Endothelial cell of umbilical vein (primary cell): Measurements from ENCODE around the gene PSENEN. TPM values are rescaled to one million over a fixed set of nuclear protein-coding genes. Genes with fewer than 3 reads are reported as not detected.

Source experiments
- BruUV-seq: library from RNA; stranded (reverse); fragments of 400-500 nt; replicated peaks from 2 replicates; lab custom pipeline; 2021; lab: Mats Ljungman, UMichigan
- CTCF ChIA-PET: fragments of 300-600, 350-600 bp; sonication (Branson Sonifier 250); formaldehyde crosslinking; loops from one replicate; lab custom pipeline; 2021; ENCODE audit warnings: antibody characterized with exemption, inconsistent platforms; lab: Charles Lee
- POLR2A ChIA-PET: fragments of 300-600, 350-600 bp; sonication (Branson Sonifier 250); formaldehyde crosslinking; loops from one replicate; lab custom pipeline; 2021; ENCODE audit warnings: antibody characterized with exemption, inconsistent platforms; lab: Charles Lee
- DNase-seq: peaks from one replicate; pipeline ENCODE4 v3.0.0-alpha.2; 2011; ENCODE audit warnings: low read depth, low spot score
- FAIRE-seq: peaks from 2 replicates; lab custom pipeline; 2011; peaks lifted over from hg19 to GRCh38; lab: Jason Lieb, UNC
- H2AFZ ChIP-seq: 2 replicates; pipeline ENCODE4 v1.6.0; 2012; ENCODE audit warnings: low read depth, low read length, control low read depth, inconsistent platforms
- H3K27ac ChIP-seq: 2 replicates; pipeline ENCODE4 v1.5.1; 2011; ENCODE audit warnings: low read depth, mild to moderate bottlenecking, control low read depth, low read length, moderate library complexity; ENCODE audit not compliant: insufficient read depth
- H3K27me3 ChIP-seq, 2 experiments: 2 replicates each; pipeline versions ENCODE4 v1.6.0 to v1.6.1; 2011; ENCODE audit warnings: low read length in 2 of 2, mixed read lengths in 1 of 2; ENCODE audit not compliant: control insufficient read depth in 2 of 2, insufficient read depth in 2 of 2
- H3K36me3 ChIP-seq, 2 experiments: 2 replicates in 1 of 2; 3 replicates in 1 of 2; pipeline ENCODE4 v1.5.1; 2011; ENCODE audit warnings: low read length in 2 of 2, mild to moderate bottlenecking in 1 of 2, moderate library complexity in 1 of 2; ENCODE audit not compliant: control insufficient read depth in 2 of 2, insufficient read depth in 2 of 2; ENCODE audit errors: extremely low read depth in 1 of 2
- H3K4me1 ChIP-seq: 3 replicates; pipeline ENCODE4 v1.5.1; 2011; ENCODE audit warnings: mild to moderate bottlenecking, low read length; ENCODE audit not compliant: control insufficient read depth, insufficient read depth; ENCODE audit errors: extremely low read depth
- H3K4me2 ChIP-seq: 2 replicates; pipeline ENCODE4 v1.6.1; 2011; ENCODE audit warnings: low read length, control low read depth, mixed read lengths; ENCODE audit not compliant: insufficient read depth
- H3K4me3 ChIP-seq, 3 experiments: fragments of 200-600 bp in 1 of 3; sonication (generic), shearing (Covaris generic) in 1 of 3; replicated peaks in 1 of 3; 2 replicates each; pipeline ENCODE4 v1.5.1; 2011 to 2016; ENCODE audit warnings: control low read depth in 3 of 3, low read length in 3 of 3, mild to moderate bottlenecking in 2 of 3, inconsistent platforms in 1 of 3, low read depth in 1 of 3, moderate library complexity in 1 of 3; ENCODE audit not compliant: insufficient read depth in 1 of 3
- H3K79me2 ChIP-seq: 2 replicates; pipeline ENCODE4 v1.6.0; 2012; ENCODE audit warnings: low read length, inconsistent platforms; ENCODE audit not compliant: control insufficient read depth, insufficient read depth
- H3K9ac ChIP-seq: replicated peaks from 2 replicates; pipeline ENCODE3; 2011; ENCODE audit warnings: low read length, control low read depth; ENCODE audit not compliant: insufficient read depth; ENCODE audit errors: extremely low read depth
- H3K9me1 ChIP-seq: replicated peaks from 3 replicates; pipeline ENCODE4 v1.6.0; 2011; ENCODE audit warnings: mild to moderate bottlenecking, low read length; ENCODE audit not compliant: control insufficient read depth, insufficient read depth; ENCODE audit errors: extremely low read depth
- H3K9me3 ChIP-seq: replicated peaks from 2 replicates; pipeline ENCODE4 v1.5.1; 2012; ENCODE audit warnings: low read length, inconsistent platforms; ENCODE audit not compliant: control insufficient read depth, insufficient read depth
- H4K20me1 ChIP-seq: replicated peaks from 2 replicates; pipeline ENCODE3; 2011; ENCODE audit warnings: mild to moderate bottlenecking, low read length; ENCODE audit not compliant: control insufficient read depth, insufficient read depth; ENCODE audit errors: extremely low read depth
- EZH2 ChIP-seq: IDR thresholded peaks from 2 replicates; pipeline ENCODE4 v1.6.1; 2012; ENCODE audit warnings: borderline replicate concordance, low read depth, mild to moderate bottlenecking, moderate library complexity, low read length, inconsistent platforms; ENCODE audit not compliant: severe bottlenecking
- FOS ChIP-seq: IDR thresholded peaks from 2 replicates; pipeline ENCODE4 v1.6.1; 2011; ENCODE audit warnings: mild to moderate bottlenecking, low read length, moderate library complexity, borderline replicate concordance; ENCODE audit not compliant: insufficient read depth
- JUN ChIP-seq: IDR thresholded peaks from 2 replicates; pipeline ENCODE4 v1.6.1; 2011; ENCODE audit warnings: borderline replicate concordance, low read depth; ENCODE audit not compliant: insufficient read length, insufficient read depth
- MYC ChIP-seq: IDR thresholded peaks from one replicate; pipeline ENCODE4 v1.6.1; 2011; ENCODE audit warnings: mild to moderate bottlenecking, low read depth, low read length
- POLR2A ChIP-seq: IDR thresholded peaks from 2 replicates; pipeline ENCODE4 v1.6.1; 2012; ENCODE audit warnings: low read depth, mild to moderate bottlenecking, control low read depth, low read length
- POLR2AphosphoS5 ChIP-seq: IDR thresholded peaks from 2 replicates; pipeline ENCODE4 v1.6.1; 2012; ENCODE audit warnings: low read depth, mild to moderate bottlenecking, control low read depth, low read length, moderate library complexity; ENCODE audit not compliant: insufficient read depth
- dilution Hi-C: fragments of 300-500 bp; cut with MboI; formaldehyde crosslinking; loops from one replicate; pipeline ENCODE4 v1.15.0; 2019; ENCODE audit warnings: low sequenced_read_pairs; ENCODE audit not compliant: extremely low pct_ligation_motif_present
- intact Hi-C: fragments of 100-400 bp; cut with micrococcal nuclease; formaldehyde crosslinking; loops from one replicate; pipeline ENCODE4 v1.10.0; 2022
- polyA plus RNA-seq, 4 experiments: library from polyadenylated mRNA; depleted of rRNA in 3 of 4; stranded (reverse) in 3 of 4; unstranded in 1 of 4; fragments of >200 nt; gene quantifications; 2 replicates each; pipeline versions ENCODE4 v1.2.1 to v1.2.3, GENCODE V29; 2011 to 2012; ENCODE audit warnings: missing spikeins in 1 of 4
- total RNA-seq: library from RNA; stranded (reverse); gene quantifications from 2 replicates; pipeline ENCODE4 v1.2.3, GENCODE V29; 2021
- TF ChIP-seq, protein P1 (sequence below): IDR thresholded peaks from 2 replicates; pipeline ENCODE4 v1.6.1; 2011; ENCODE audit not compliant: insufficient read depth, insufficient read length
- TF ChIP-seq, protein P2 (sequence below), 2 donors: IDR thresholded peaks; 1 replicate in 1 of 2; 2 replicates in 1 of 2; pipeline ENCODE4 v1.5.1; 2011; ENCODE audit warnings: low read length in 2 of 2, mild to moderate bottlenecking in 2 of 2, moderate library complexity in 2 of 2, control low read depth in 1 of 2, inconsistent platforms in 1 of 2, low read depth in 1 of 2; ENCODE audit not compliant: insufficient read depth in 1 of 2; ENCODE audit errors: extremely low read depth in 1 of 2

PSENEN gene
- total and polyA plus RNA-seq, 2 donors (not counting 3 experiments of a cell fraction or from before 2014, with no cell fraction given), result 60.0 to 70.1 TPM

DNA sequence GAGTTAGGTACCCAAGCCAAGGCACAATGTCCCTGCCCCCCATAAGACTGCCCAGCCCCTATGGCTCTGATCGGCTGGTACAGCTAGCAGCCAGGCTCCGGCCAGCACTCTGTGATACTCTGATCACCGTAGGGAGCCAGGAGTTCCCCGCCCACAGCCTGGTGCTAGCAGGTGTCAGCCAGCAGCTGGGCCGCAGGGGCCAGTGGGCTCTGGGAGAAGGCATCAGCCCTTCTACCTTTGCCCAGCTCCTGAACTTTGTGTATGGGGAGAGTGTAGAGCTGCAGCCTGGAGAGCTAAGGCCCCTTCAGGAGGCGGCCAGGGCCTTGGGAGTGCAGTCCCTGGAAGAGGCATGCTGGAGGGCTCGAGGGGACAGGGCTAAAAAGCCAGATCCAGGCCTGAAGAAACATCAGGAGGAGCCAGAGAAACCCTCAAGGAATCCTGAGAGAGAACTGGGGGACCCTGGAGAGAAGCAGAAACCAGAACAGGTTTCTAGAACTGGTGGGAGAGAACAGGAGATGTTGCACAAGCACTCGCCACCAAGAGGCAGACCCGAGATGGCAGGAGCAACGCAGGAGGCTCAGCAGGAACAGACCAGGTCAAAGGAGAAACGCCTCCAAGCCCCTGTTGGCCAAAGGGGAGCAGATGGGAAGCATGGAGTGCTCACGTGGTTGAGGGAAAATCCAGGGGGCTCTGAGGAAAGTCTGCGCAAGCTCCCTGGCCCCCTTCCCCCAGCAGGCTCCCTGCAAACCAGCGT is 30.7 kb upstream of the PSENEN start:
- intact Hi-C loops (no loop called here), dilution Hi-C loops (no loop called here)
- DNase-seq (no peak), FAIRE-seq (no peak)
- POLR2A ChIA-PET, result no interaction called here
- Histone ChIP-seq H3K9ac (no peak overlapping the region), H2AFZ (no peak overlapping the region), H3K4me3 (no peak overlapping the region), H3K27me3 (no peaks in the 10 kb centered on the region), H4K20me1 (no peaks in the 10 kb centered on the region), H3K27ac (no peak overlapping the region), H3K4me1 (peaks cover 17% of the 10 kb centered on the region), H3K9me1 (no peaks in the 10 kb centered on the region), H3K4me2 (no peak overlapping the region), H3K36me3 (peaks cover 0 to 2% of the 10 kb centered on the region in 2 experiments), H3K79me2 (peaks cover 17% of the 10 kb centered on the region), H3K9me3 (no peaks in the 10 kb centered on the region)
- no peak for TF ChIP-seq POLR2A
- no peak for TF ChIP-seq JUN
- TF ChIP-seq, protein P1, sequence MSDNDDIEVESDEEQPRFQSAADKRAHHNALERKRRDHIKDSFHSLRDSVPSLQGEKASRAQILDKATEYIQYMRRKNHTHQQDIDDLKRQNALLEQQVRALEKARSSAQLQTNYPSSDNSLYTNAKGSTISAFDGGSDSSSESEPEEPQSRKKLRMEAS, result no peak
- no peak for TF ChIP-seq MYC
- TF ChIP-seq, protein P2, sequence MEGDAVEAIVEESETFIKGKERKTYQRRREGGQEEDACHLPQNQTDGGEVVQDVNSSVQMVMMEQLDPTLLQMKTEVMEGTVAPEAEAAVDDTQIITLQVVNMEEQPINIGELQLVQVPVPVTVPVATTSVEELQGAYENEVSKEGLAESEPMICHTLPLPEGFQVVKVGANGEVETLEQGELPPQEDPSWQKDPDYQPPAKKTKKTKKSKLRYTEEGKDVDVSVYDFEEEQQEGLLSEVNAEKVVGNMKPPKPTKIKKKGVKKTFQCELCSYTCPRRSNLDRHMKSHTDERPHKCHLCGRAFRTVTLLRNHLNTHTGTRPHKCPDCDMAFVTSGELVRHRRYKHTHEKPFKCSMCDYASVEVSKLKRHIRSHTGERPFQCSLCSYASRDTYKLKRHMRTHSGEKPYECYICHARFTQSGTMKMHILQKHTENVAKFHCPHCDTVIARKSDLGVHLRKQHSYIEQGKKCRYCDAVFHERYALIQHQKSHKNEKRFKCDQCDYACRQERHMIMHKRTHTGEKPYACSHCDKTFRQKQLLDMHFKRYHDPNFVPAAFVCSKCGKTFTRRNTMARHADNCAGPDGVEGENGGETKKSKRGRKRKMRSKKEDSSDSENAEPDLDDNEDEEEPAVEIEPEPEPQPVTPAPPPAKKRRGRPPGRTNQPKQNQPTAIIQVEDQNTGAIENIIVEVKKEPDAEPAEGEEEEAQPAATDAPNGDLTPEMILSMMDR (IDR thresholded peaks at IDR 0.05; ENCODE audit: extremely low read depth in 1 of 2, insufficient read depth in 1 of 2, low read depth in 1 of 2, low read length in 2 of 2), result no peak
- no peak for TF ChIP-seq EZH2
- no peak for TF ChIP-seq FOS
- TF ChIP-seq POLR2AphosphoS5, result no peak
- no TSS peak for BruUV-seq
- CTCF ChIA-PET, result interaction anchor here (2.2 kb wide), 1 partner anchor 20 kb away, joined by 11 read pairs; no protein-coding TSS in a partner anchor
